Neural cell (in vitro differentiated cells): ENCODE measurements around the gene SERGEF.

Source experiments
- CTCF ChIP-seq: fragments of 450-650 bp; IDR thresholded peaks from 2 replicates; pipeline ENCODE4 v1.5.1; 2014; ENCODE audit warnings: antibody characterized with exemption, mild to moderate bottlenecking, moderate library complexity; ENCODE audit not compliant: poor library complexity, severe bottlenecking
- EP300 ChIP-seq: fragments of 450-650 bp; conservative IDR thresholded peaks from 2 replicates; pipeline ENCODE4 v1.6.1; 2014; ENCODE audit warnings: antibody characterized with exemption, mild to moderate bottlenecking, moderate library complexity; ENCODE audit not compliant: poor library complexity, severe bottlenecking
- EZH2 ChIP-seq: fragments of 200-600, 300-800 bp; shearing (Covaris generic), sonication (generic); IDR thresholded peaks from 2 replicates; pipeline ENCODE4 v1.6.1; 2014; ENCODE audit warnings: antibody characterized with exemption, low read length, borderline replicate concordance, mild to moderate bottlenecking; ENCODE audit not compliant: insufficient read depth, poor library complexity, severe bottlenecking
- POLR2AphosphoS5 ChIP-seq: IDR thresholded peaks from 2 replicates; pipeline ENCODE4 v1.6.1; 2012
- RAD21 ChIP-seq: fragments of 450-650 bp; conservative IDR thresholded peaks from 2 replicates; pipeline ENCODE4 v1.6.1; 2014; ENCODE audit warnings: antibody characterized with exemption, mild to moderate bottlenecking, moderate library complexity
- TAF1 ChIP-seq: IDR thresholded peaks from 2 replicates; pipeline ENCODE4 v1.6.1; 2012; ENCODE audit warnings: low read depth
- TF ChIP-seq, protein P1 (sequence below): IDR thresholded peaks from 2 replicates; pipeline ENCODE4 v1.6.1; 2012; ENCODE audit warnings: borderline replicate concordance

DNA sequence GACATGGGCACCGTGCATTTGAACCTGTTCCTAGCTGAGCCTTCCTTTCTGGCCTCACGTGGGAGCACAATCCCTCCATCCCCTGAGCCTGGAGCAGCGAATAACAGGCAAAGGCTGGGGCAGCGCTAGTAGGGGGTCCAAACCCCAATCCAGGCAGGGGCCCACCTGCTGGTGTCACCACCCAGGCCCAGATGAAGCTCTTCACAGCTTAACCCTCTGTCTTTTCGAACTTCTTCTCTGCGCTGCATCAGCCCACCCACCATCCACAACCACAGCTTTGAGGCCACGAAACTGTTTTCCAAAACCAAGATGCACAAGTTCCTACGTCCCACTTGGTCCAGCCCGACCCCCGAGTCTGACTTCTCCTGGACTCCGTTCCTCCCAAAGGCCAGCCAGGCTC, 266.8 kb downstream of the SERGEF start:
- TF ChIP-seq CTCF (no peak), EP300 (no peak), POLR2AphosphoS5 (no peak), TAF1 (no peak), RAD21 (no peak), EZH2 (no peak)
- TF ChIP-seq, protein P1, sequence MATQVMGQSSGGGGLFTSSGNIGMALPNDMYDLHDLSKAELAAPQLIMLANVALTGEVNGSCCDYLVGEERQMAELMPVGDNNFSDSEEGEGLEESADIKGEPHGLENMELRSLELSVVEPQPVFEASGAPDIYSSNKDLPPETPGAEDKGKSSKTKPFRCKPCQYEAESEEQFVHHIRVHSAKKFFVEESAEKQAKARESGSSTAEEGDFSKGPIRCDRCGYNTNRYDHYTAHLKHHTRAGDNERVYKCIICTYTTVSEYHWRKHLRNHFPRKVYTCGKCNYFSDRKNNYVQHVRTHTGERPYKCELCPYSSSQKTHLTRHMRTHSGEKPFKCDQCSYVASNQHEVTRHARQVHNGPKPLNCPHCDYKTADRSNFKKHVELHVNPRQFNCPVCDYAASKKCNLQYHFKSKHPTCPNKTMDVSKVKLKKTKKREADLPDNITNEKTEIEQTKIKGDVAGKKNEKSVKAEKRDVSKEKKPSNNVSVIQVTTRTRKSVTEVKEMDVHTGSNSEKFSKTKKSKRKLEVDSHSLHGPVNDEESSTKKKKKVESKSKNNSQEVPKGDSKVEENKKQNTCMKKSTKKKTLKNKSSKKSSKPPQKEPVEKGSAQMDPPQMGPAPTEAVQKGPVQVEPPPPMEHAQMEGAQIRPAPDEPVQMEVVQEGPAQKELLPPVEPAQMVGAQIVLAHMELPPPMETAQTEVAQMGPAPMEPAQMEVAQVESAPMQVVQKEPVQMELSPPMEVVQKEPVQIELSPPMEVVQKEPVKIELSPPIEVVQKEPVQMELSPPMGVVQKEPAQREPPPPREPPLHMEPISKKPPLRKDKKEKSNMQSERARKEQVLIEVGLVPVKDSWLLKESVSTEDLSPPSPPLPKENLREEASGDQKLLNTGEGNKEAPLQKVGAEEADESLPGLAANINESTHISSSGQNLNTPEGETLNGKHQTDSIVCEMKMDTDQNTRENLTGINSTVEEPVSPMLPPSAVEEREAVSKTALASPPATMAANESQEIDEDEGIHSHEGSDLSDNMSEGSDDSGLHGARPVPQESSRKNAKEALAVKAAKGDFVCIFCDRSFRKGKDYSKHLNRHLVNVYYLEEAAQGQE = no peak
